Breast epithelium (tissue), 4 donors: ENCODE data around the gene RYR3. TPM values are rescaled to one million over a fixed set of nuclear protein-coding genes. Genes with fewer than 3 reads are reported as not detected.

Source experiments
- DNase-seq, 2 donors: peaks; one replicate each; pipeline ENCODE4 v3.0.0-alpha.2; 2019; ENCODE audit warnings: low spot score in 2 of 2
- H3K27ac ChIP-seq, 2 donors: fragments of 200-600 bp; sonication (generic) in 1 of 2; one replicate each; pipeline ENCODE4 v1.5.1; 2016 to 2019; ENCODE audit warnings: mild to moderate bottlenecking in 1 of 2
- H3K27me3 ChIP-seq, 2 donors: fragments of 200-600 bp; sonication (generic) in 1 of 2; one replicate each; pipeline versions ENCODE4 v1.5.1 to v1.6.0; 2017 to 2019; ENCODE audit warnings: control low read depth in 1 of 2, mild to moderate bottlenecking in 1 of 2
- H3K36me3 ChIP-seq: fragments of 200-600 bp; one replicate; pipeline ENCODE4 v1.5.1; 2019
- H3K4me1 ChIP-seq, 2 donors: fragments of 200-600 bp; sonication (generic); one replicate each; pipeline ENCODE4 v1.5.1; 2016 to 2019; ENCODE audit warnings: control low read depth in 1 of 2
- H3K4me3 ChIP-seq, 3 donors: fragments of 200-600 bp; sonication (generic); 1 replicate in 2 of 3; 2 replicates in 1 of 3; pipeline ENCODE4 v1.5.1; 2016 to 2019; ENCODE audit warnings: mild to moderate bottlenecking in 3 of 3, moderate library complexity in 2 of 3
- H3K9me3 ChIP-seq, 2 donors: fragments of 200-600 bp; sonication (generic) in 1 of 2; one replicate each; pipeline ENCODE4 v1.5.1; 2016 to 2019; ENCODE audit warnings: control low read depth in 1 of 2
- POLR2A ChIP-seq: fragments of 450-650 bp; IDR thresholded peaks from one replicate; pipeline ENCODE4 v1.6.1; 2016; ENCODE audit warnings: antibody characterized with exemption, mild to moderate bottlenecking, moderate library complexity
- POLR2AphosphoS5 ChIP-seq, 3 donors: sonication (generic); formaldehyde crosslinking; IDR thresholded peaks; one replicate each; pipeline ENCODE4 v1.6.1; 2017; ENCODE audit warnings: antibody characterized with exemption in 3 of 3
- intact Hi-C: fragments of 100-400 bp; cut with DNase I; formaldehyde crosslinking; loops from one replicate; pipeline ENCODE4 v1.15.1; 2023; ENCODE audit warnings: low total_unique reads
- total RNA-seq, 3 donors: library from RNA; depleted of rRNA; stranded (reverse); fragments of >200 nt; gene quantifications; one replicate each; pipeline ENCODE4 v1.1.0, GENCODE V29; 2016
- TF ChIP-seq, protein P1 (sequence below), 3 donors: fragments of 450-650 bp; IDR thresholded peaks; one replicate each; pipeline ENCODE4 v1.5.1; 2016 to 2017; ENCODE audit warnings: antibody characterized with exemption in 3 of 3, mild to moderate bottlenecking in 3 of 3, moderate library complexity in 3 of 3

The RYR3 gene
- total RNA-seq, 3 donors from 2014 or later: 1.8 to 4.2 (median 2.6) TPM

DNA sequence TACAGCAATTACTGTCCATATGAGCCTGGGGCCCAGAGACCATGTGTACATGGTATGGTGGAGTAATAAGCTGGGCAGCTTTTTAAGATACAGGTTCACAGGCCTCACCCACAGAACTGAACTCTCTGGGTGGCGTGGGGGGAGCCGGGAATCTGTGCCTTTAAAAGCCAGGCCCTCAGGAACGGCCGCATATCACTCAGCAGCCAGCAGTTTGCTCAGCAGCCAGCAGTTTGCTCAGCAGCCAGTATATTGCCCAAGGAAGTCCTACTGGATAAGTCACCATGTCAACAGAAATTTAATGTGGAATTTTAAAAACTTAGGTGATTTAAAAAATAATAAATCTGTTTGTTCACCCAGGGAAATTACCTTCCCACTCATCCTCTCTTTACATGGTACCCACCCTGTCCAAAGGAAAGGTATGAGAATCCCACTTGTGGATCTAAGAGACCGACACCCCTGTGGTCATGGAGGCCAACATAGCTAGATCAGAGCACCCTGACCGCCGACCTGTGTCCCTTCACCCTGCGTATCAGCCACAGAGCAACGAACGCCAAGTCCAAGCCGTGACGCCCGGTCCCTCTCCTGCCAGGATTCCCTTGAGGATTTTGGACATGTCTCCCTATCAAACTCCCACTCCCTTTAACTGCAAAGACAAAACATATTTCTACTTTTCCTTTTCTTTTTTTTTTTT, 561.8 kb downstream of the RYR3 start:
- intact Hi-C loops: no loop called here
- no peaks in the 10 kb centered on the region for H3K27me3 ChIP-seq
- DNase-seq: no peak
- H3K4me1 ChIP-seq: no peaks in the 10 kb centered on the region
- H3K36me3 ChIP-seq: no peaks in the 10 kb centered on the region
- TF ChIP-seq POLR2A: no peak
- TF ChIP-seq, protein P1, sequence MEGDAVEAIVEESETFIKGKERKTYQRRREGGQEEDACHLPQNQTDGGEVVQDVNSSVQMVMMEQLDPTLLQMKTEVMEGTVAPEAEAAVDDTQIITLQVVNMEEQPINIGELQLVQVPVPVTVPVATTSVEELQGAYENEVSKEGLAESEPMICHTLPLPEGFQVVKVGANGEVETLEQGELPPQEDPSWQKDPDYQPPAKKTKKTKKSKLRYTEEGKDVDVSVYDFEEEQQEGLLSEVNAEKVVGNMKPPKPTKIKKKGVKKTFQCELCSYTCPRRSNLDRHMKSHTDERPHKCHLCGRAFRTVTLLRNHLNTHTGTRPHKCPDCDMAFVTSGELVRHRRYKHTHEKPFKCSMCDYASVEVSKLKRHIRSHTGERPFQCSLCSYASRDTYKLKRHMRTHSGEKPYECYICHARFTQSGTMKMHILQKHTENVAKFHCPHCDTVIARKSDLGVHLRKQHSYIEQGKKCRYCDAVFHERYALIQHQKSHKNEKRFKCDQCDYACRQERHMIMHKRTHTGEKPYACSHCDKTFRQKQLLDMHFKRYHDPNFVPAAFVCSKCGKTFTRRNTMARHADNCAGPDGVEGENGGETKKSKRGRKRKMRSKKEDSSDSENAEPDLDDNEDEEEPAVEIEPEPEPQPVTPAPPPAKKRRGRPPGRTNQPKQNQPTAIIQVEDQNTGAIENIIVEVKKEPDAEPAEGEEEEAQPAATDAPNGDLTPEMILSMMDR (IDR thresholded peaks at IDR 0.05): no peak
- no peak for TF ChIP-seq POLR2AphosphoS5 (IDR thresholded peaks at IDR 0.05)
- H3K9me3 ChIP-seq: no peaks in the 10 kb centered on the region
- no peak overlapping the region for H3K4me3 ChIP-seq
- H3K27ac ChIP-seq: no peak overlapping the region

DNA sequence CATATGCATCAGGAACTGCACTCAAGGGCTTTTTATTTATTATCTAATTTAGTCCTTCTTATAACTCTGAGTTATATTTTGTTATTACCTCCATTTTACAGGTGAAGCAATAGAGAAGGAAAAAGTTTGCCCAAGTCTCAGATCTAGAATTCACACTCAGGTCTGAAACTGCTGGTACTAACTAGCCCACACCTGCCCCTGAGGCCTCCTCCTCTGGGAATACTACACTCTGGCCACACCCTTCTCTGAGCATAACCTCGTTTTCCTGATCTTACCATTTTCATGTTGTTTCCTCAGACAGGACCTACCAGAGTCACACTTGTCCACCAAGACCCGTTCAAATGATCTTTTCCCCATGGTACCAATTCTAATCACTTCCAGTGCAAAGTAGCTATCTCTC, 563.4 kb downstream of the RYR3 start:
- intact Hi-C loops: no loop called here
- no peaks in the 10 kb centered on the region for H3K27me3 ChIP-seq
- H3K4me3 ChIP-seq: no peak overlapping the region
- no peak overlapping the region for H3K27ac ChIP-seq
- no peaks in the 10 kb centered on the region for H3K4me1 ChIP-seq
- no peaks in the 10 kb centered on the region for H3K36me3 ChIP-seq
- H3K9me3 ChIP-seq: no peaks in the 10 kb centered on the region
- TF ChIP-seq POLR2A: no peak
- TF ChIP-seq, protein P1 (IDR thresholded peaks at IDR 0.05): no peak
- no peak for TF ChIP-seq POLR2AphosphoS5 (IDR thresholded peaks at IDR 0.05)
- no peak for DNase-seq

DNA sequence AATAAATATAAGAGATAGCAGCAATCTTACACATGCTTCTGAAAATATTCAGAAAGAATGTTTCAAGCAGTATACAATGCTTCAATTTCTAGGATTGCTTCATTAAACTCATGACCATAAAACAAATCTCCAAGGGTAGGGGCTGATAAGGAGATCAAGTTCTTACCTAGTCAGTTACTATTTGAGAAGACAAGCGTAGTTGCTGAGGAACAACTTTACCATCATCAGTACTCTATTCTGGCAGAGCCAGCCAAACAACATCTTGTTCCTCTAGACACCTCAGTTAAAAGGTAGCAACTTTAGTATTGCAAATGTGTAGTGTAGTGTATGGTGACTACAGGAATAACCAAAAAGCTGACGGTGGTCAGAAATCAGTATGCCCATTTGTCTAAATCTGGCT, 572.2 kb downstream of the RYR3 start:
- no peaks in the 10 kb centered on the region for H3K9me3 ChIP-seq
- intact Hi-C loops: no loop called here
- H3K36me3 ChIP-seq: no peaks in the 10 kb centered on the region
- H3K27ac ChIP-seq: no peak overlapping the region
- TF ChIP-seq POLR2AphosphoS5 (IDR thresholded peaks at IDR 0.05): no peak
- no peak for TF ChIP-seq POLR2A
- TF ChIP-seq, protein P1 (IDR thresholded peaks at IDR 0.05): no peak
- H3K4me1 ChIP-seq: no peaks in the 10 kb centered on the region
- H3K4me3 ChIP-seq: no peak overlapping the region
- H3K27me3 ChIP-seq: no peaks in the 10 kb centered on the region
- DNase-seq: no peak

DNA sequence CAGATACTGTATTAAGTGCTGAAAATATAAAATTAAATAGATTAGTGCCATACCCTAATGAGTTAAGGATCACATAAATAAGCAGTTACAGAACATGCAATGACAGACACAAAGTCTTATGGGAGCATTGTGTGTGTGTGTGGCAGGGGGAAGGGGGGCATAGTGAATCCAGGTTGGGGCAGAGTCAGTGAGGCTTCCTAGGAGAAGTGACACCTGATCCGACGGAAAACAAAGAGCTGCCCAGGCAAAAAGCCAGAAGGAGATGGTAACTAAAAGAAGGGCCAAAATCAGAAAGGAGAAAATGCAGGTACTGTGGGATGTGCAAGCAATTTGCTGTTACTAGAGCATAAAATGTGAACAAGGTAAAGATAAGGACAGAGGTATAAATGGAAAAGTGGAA, 577.4 kb downstream of the RYR3 start:
- Histone ChIP-seq H3K36me3 (no peaks in the 10 kb centered on the region), H3K9me3 (no peaks in the 10 kb centered on the region), H3K4me3 (no peak overlapping the region), H3K27ac (no peak overlapping the region), H3K27me3 (no peaks in the 10 kb centered on the region), H3K4me1 (no peaks in the 10 kb centered on the region)
- TF ChIP-seq POLR2AphosphoS5 (IDR thresholded peaks at IDR 0.05) (no peak), POLR2A (no peak)
- TF ChIP-seq, protein P1 (IDR thresholded peaks at IDR 0.05): no peak
- intact Hi-C loops: no loop called here
- DNase-seq: no peak

DNA sequence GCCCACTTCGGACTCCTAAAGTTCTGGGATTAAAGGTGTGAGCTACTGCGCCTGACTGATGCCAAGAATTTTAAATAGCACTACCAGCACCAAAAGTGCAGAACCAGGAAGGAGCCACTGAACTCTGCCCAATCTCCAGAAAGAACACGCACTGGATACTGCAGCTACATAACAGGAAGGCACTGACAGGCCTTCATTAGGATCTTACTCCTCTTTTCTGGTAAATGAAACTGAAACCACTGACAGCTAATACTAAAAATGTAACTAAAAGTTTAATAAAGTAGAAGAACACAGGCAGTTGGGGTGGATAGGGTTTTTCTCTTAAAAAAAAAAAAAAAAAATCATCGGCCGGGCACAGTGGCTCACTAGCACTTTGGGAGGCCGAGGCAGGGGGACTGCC, 583.4 kb downstream of the RYR3 start:
- no peak overlapping the region for H3K4me3 ChIP-seq
- H3K9me3 ChIP-seq: no peaks in the 10 kb centered on the region
- no peak for DNase-seq
- TF ChIP-seq, protein P1 (IDR thresholded peaks at IDR 0.05): no peak
- no peak for TF ChIP-seq POLR2AphosphoS5 (IDR thresholded peaks at IDR 0.05)
- intact Hi-C loops: no loop called here
- H3K27ac ChIP-seq: no peak overlapping the region
- H3K27me3 ChIP-seq: no peaks in the 10 kb centered on the region
- no peaks in the 10 kb centered on the region for H3K4me1 ChIP-seq
- no peaks in the 10 kb centered on the region for H3K36me3 ChIP-seq
